Lower leg skin (tissue), 4 donors: ENCODE results near the gene GPC5. TPM values are rescaled to one million over a fixed set of nuclear protein-coding genes. Genes with fewer than 3 reads are reported as not detected.

Experiments used
- DNase-seq, 2 donors: peaks; one replicate each; pipeline ENCODE4 v3.0.0-alpha.2; 2019; ENCODE audit warnings: low spot score in 2 of 2
- H3K4me3 ChIP-seq: fragments of 200-600 bp; sonication (generic); 2 replicates; pipeline ENCODE4 v1.5.1; 2017; ENCODE audit warnings: mild to moderate bottlenecking, low read depth; ENCODE audit not compliant: poor library complexity, severe bottlenecking
- CTCF ChIP-seq, 3 donors: fragments of 450-650 bp; IDR thresholded peaks; one replicate each; pipeline ENCODE4 v1.5.1; 2016; ENCODE audit warnings: antibody characterized with exemption in 3 of 3, mild to moderate bottlenecking in 3 of 3, moderate library complexity in 2 of 3
- POLR2A ChIP-seq, 2 donors: fragments of 450-650 bp; IDR thresholded peaks; one replicate each; pipeline ENCODE4 v1.6.1; 2016 to 2017; ENCODE audit warnings: antibody characterized with exemption in 2 of 2, mild to moderate bottlenecking in 1 of 2, moderate library complexity in 1 of 2
- WGBS, 2 donors: methylation state at CpG; one replicate each; pipeline ENCODE4 v1.1.5; 2018; 5-methylcytosine and 5-hydroxymethylcytosine counted together
- intact Hi-C: fragments of 100-400 bp; cut with DNase I; formaldehyde crosslinking; loops from one replicate; pipeline ENCODE4 v1.15.0; 2023; ENCODE audit warnings: low total_unique reads
- total RNA-seq, 4 donors: library from RNA; depleted of rRNA; stranded (reverse); fragments of >200 nt; gene quantifications; one replicate each; pipeline ENCODE4 v1.1.0, GENCODE V29; 2016

Gene GPC5
- total RNA-seq, 4 donors from 2014 or later: 0.46 to 1.3 (median 0.82) TPM

GRCh38 chr13:91353494-91353893 lies 44.9 kb upstream of the GPC5 start:
- no peak for DNase-seq
- intact Hi-C loops: no loop called here
- TF ChIP-seq POLR2A (IDR thresholded peaks at IDR 0.05): no peak
- no peak for TF ChIP-seq CTCF (IDR thresholded peaks at IDR 0.05)
- WGBS, 2 donors: 19 to 33% methylated on average over 1 of the region's 1 CpG
- H3K4me3 ChIP-seq: no peak overlapping the region

- no peak for DNase-seq
- H3K4me3 ChIP-seq: no peak overlapping the region
- intact Hi-C loops: no loop called here
- WGBS, 2 donors: 94 to 95% methylated on average over 6 of the region's 6 CpGs
- TF ChIP-seq CTCF (IDR thresholded peaks at IDR 0.05): no peak
- TF ChIP-seq POLR2A (IDR thresholded peaks at IDR 0.05): no peak
Measured at GRCh38 chr13:91355099-91355825, 43.2 kb upstream of the GPC5 start.

GRCh38 chr13:91355826-91356710 lies 42.4 kb upstream of the GPC5 start:
- no peak overlapping the region for H3K4me3 ChIP-seq
- WGBS, 2 donors: 93 to 97% methylated on average over 6 of the region's 6 CpGs
- no peak for DNase-seq
- intact Hi-C loops: no loop called here
- TF ChIP-seq CTCF (IDR thresholded peaks at IDR 0.05) (no peak), POLR2A (IDR thresholded peaks at IDR 0.05) (no peak)

- no peak overlapping the region for H3K4me3 ChIP-seq
- intact Hi-C loops: no loop called here
- DNase-seq: no peak
- TF ChIP-seq CTCF (IDR thresholded peaks at IDR 0.05): no peak
- TF ChIP-seq POLR2A (IDR thresholded peaks at IDR 0.05): no peak
- WGBS, 2 donors: 78 to 85% methylated on average over 6 of the region's 6 CpGs
Measured at GRCh38 chr13:91356919-91357612, 41.4 kb upstream of the GPC5 start.

GRCh38 chr13:91357613-91358386 lies 40.6 kb upstream of the GPC5 start:
- H3K4me3 ChIP-seq: no peak overlapping the region
- intact Hi-C loops: no loop called here
- TF ChIP-seq POLR2A (IDR thresholded peaks at IDR 0.05): no peak
- no peak for TF ChIP-seq CTCF (IDR thresholded peaks at IDR 0.05)
- DNase-seq: no peak
- WGBS, 2 donors: 66 to 67% methylated on average over 7 of the region's 7 CpGs
